Testis (tissue), 3 donors: ENCODE measurements around the gene LY6G6C. TPM values are rescaled to one million over a fixed set of nuclear protein-coding genes. Genes with fewer than 3 reads are reported as not detected.

ENCODE experiments used
- DNase-seq: peaks from one replicate; pipeline ENCODE4 v3.0.0-alpha.2; 2019
- H3K27ac ChIP-seq, 2 donors: fragments of 200-600 bp; sonication (generic); one replicate each; pipeline ENCODE4 v1.5.1; 2019
- H3K27me3 ChIP-seq: fragments of 200-600 bp; sonication (generic); one replicate; pipeline ENCODE4 v1.5.1; 2019
- H3K36me3 ChIP-seq: fragments of 200-600 bp; sonication (generic); one replicate; pipeline ENCODE4 v1.5.1; 2017; ENCODE audit warnings: low read depth; ENCODE audit errors: missing control alignments
- H3K4me1 ChIP-seq: fragments of 200-600 bp; sonication (generic); one replicate; pipeline ENCODE4 v1.5.1; 2019
- H3K4me3 ChIP-seq, 2 donors: fragments of 200-600 bp; sonication (generic); one replicate each; pipeline ENCODE4 v1.5.1; 2017 to 2019
- H3K9me3 ChIP-seq: fragments of 200-600 bp; sonication (generic); one replicate; pipeline ENCODE4 v1.5.1; 2017
- CTCF ChIP-seq, 3 experiments: fragments of 450-650 bp in 2 of 3; fragments of 200-600 bp in 1 of 3; sonication (generic) in 1 of 3; IDR thresholded peaks; one replicate each; pipeline ENCODE4 v1.5.1; 2016 to 2019; ENCODE audit warnings: antibody characterized with exemption in 3 of 3, mild to moderate bottlenecking in 2 of 3, moderate library complexity in 1 of 3
- POLR2A ChIP-seq: fragments of 450-650 bp; IDR thresholded peaks from one replicate; pipeline ENCODE4 v1.6.1; 2017; ENCODE audit warnings: antibody characterized with exemption, mild to moderate bottlenecking, moderate library complexity
- WGBS, 2 donors: methylation state at CpG; one replicate each; pipeline ENCODE4 v1.1.5; 2018; 5-methylcytosine and 5-hydroxymethylcytosine counted together
- intact Hi-C: fragments of 100-400 bp; cut with DNase I; formaldehyde crosslinking; loops from one replicate; pipeline ENCODE4 v1.15.1; 2023; ENCODE audit warnings: low total_unique reads
- polyA plus RNA-seq: library from polyadenylated mRNA; stranded (reverse); fragments of 350-450 nt; fragmentation: Illumina TruSeq; extraction: RNeasy Lipid Tissue Mini Kit (QIAGEN cat#74804); gene quantifications from one replicate; pipeline ENCODE4 v1.2.3, GENCODE V29; 2014; ENCODE audit warnings: low read depth, low replicate concordance; ENCODE audit not compliant: insufficient read depth
- total RNA-seq, 2 donors: library from RNA; depleted of rRNA; stranded (reverse); fragments of >200 nt; gene quantifications; one replicate each; pipeline ENCODE4 v1.2.3, GENCODE V29; 2016

The LY6G6C gene
- total and polyA plus RNA-seq, 3 donors from 2014 or later: 0.39 to 1.4 TPM; not detected in 1

- no peak overlapping the region for H3K27ac ChIP-seq
- intact Hi-C loops: no loop called here
- TF ChIP-seq POLR2A (no peak), CTCF (IDR thresholded peaks at IDR 0.05) (no peak)
- no peaks in the 10 kb centered on the region for H3K27me3 ChIP-seq
- 75 to 84% methylated on average over 3 to 6 of the region's 6 CpGs for WGBS, 2 donors
- no peaks in the 10 kb centered on the region for H3K9me3 ChIP-seq
- H3K4me1 ChIP-seq: no peaks in the 10 kb centered on the region
- no peaks in the 10 kb centered on the region for H3K36me3 ChIP-seq
- DNase-seq: no peak
- H3K4me3 ChIP-seq: no peak overlapping the region
Measured at GRCh38 chr6:31767096-31767645, 45.6 kb upstream of the LY6G6C start.

- H3K4me3 ChIP-seq: no peak overlapping the region
Measured at GRCh38 chr6:31765910-31766794, 44.6 kb upstream of the LY6G6C start.

GRCh38 chr6:31765559-31765909, 44.0 kb upstream of the LY6G6C start:
- 77 to 94% methylated on average over 7 to 9 of the region's 9 CpGs for WGBS, 2 donors
- no peaks in the 10 kb centered on the region for H3K27me3 ChIP-seq
- DNase-seq: no peak
- H3K4me3 ChIP-seq: no peak overlapping the region
- H3K36me3 ChIP-seq: no peaks in the 10 kb centered on the region
- intact Hi-C loops: no loop called here
- H3K4me1 ChIP-seq: no peaks in the 10 kb centered on the region
- no peak for TF ChIP-seq CTCF (IDR thresholded peaks at IDR 0.05)
- TF ChIP-seq POLR2A: no peak
- no peak overlapping the region for H3K27ac ChIP-seq
- H3K9me3 ChIP-seq: no peaks in the 10 kb centered on the region

More at GRCh38 chr6:31765910-31766794, 44.6 kb upstream of the LY6G6C start:
- TF ChIP-seq CTCF (IDR thresholded peaks at IDR 0.05) (no peak), POLR2A (no peak)
- DNase-seq: no peak
- H3K36me3 ChIP-seq: no peaks in the 10 kb centered on the region
- 54 to 67% methylated on average over 13 to 42 of the region's 42 CpGs for WGBS, 2 donors
- no peaks in the 10 kb centered on the region for H3K27me3 ChIP-seq
- H3K27ac ChIP-seq: no peak overlapping the region
- no peaks in the 10 kb centered on the region for H3K9me3 ChIP-seq
- H3K4me1 ChIP-seq: no peaks in the 10 kb centered on the region
- intact Hi-C loops: no loop called here

- TF ChIP-seq POLR2A (no peak), CTCF (IDR thresholded peaks at IDR 0.05) (no peak)
- no peaks in the 10 kb centered on the region for H3K36me3 ChIP-seq
- intact Hi-C loops: no loop called here
- WGBS, 2 donors: 83 to 84% methylated on average over 4 of the region's 4 CpGs
- DNase-seq: no peak
- H3K4me1 ChIP-seq: no peaks in the 10 kb centered on the region
- no peaks in the 10 kb centered on the region for H3K9me3 ChIP-seq
- H3K27me3 ChIP-seq: no peaks in the 10 kb centered on the region
- no peak overlapping the region for H3K4me3 ChIP-seq
- no peak overlapping the region for H3K27ac ChIP-seq
Measured at GRCh38 chr6:31764198-31764597, 42.7 kb upstream of the LY6G6C start.
